Activated T-cell treated with anti-CD3 and anti-CD28 coated beads for 48 hours (primary cell): Measurements from ENCODE around the gene NDRG3.
"Not testable (repeated sequence)": the region's sequence is repeated elsewhere in the genome, so short reads cannot be mapped to it uniquely, and the experiment has no call there.

Experiments used
- DNase-seq: peaks from one replicate; pipeline ENCODE4 v3.0.0-alpha.2; 2020; ENCODE audit warnings: low read depth

The NDRG3 gene

DNA sequence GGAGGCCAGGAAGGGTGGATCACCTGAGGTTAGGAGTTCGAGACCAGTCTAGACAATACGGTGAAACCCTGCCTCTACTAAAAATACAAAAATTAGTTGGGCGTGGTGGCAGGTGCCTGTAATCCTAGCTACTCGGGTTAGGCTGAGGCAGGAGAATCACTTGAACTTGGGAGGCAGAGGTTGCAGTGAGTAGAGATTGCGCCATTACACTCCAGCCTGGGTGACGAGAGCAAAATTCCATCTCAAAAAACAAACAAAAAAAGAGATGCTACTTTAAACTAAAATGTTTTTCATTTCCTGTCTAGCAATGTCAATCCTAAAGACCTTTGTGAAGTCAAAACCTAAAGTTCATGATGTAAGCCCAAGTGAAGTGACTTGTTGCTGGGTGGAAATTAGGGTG lies 14.8 kb upstream of the NDRG3 start:
- no peak for DNase-seq

DNA sequence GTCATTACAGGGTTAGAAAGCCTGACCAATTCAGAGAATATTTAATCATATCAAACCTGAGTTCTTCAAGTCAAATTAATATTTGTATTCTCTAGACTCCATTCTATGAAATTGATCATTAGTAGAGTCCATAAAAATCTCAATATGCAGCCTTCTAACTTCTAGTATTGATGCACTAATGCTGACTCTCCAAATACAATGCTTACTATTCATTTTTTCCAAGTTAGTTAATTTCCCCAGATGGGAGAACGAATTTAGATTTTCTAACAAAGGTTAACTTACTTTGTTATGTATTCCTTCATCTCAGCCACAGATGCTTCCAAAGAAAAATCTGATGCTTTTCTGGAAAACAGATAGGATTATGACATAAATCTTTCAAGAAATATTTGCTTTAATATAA lies 12.4 kb upstream of the NDRG3 start:
- no peak for DNase-seq

DNA sequence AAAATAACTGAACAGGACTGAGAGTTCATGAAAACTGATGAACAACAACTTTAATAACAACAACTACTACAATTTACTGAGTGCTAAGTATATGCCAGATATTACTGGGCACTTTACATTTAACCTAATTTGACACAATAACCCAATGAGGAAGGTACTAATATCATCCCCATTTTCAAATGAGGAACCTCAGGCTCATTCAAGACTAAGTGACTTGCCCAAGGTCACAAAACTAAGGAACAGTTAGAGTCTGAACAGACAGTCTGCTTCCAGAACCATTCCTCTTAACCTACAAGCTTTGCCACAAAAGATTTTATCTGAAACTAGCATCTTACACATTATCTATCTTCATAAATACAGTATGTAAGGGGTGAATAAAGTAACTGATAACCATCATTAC lies 10.6 kb upstream of the NDRG3 start:
- no peak for DNase-seq

DNA sequence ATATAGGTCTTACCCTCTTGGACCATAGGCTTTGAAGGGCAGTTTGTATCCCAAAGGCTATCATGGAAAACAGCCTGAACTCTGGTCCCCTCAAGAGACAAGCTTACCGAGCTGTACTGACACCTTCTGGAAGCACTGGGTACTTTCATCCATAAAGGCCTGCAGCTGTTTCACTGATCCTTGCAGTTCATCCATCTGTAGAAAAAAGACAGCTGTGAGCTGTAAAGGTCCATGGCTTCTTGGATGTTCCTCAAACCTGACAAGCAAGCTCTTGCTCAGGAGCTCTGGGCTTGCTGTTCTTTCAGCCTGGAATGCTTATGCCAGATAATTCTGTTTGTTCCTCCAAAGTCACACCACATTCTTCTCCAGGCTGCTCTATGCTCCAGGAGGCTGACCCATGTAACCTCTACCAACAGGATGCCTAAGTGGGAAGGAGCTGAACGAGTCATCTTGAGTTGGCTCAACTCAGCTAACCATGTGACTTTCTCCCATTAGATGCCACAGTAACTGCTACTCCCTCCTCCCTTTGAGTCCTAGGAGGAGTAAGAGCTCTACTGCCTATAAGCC lies 8.8 kb upstream of the NDRG3 start:
- no peak for DNase-seq

DNA sequence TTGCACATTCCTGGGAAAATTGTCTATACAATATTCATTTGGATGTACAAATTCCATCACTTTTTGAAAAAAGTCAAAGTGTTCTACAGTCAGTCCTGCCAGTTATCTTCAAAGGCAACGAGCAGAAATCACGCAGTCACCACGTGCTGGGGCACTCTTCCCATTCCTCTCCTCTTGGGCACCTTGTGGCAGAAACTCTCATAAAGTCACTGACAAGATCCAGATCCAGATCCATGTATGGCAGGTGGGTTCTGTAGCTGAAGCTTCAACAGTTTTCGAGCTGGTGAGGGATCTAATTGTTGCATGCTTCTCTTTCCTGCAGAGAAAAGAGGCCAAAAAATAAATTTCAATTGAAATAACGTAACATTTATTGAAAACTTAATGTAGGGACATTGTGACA lies 6.7 kb upstream of the NDRG3 start:
- no peak for DNase-seq

- DNase-seq: no peak
Observed at GRCh38 chr20:36745234-36745926, 510 bp downstream of the NDRG3 start.

- DNase-seq: no peak
Observed at GRCh38 chr20:36744764-36745191, 1.1 kb downstream of the NDRG3 start.

- DNase-seq: no peak
Observed at GRCh38 chr20:36744243-36744642, 1.6 kb downstream of the NDRG3 start.

DNA sequence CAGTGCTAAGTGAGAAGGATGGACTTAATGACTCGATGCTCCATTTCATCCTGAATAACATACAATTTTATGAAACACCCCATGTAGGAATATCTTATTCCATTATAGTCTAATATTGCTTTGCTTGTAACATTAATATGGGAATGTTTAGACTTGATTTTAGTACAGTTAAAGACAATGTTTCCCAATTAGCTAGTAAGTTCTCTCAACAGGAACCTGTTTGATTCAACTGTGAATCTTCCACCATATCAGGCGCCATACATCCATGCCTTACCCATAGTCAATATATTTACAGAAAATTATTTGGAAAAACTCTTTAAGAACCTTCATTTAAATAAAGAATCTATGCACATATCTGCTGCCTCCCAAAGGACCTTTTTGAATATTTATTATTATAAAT lies 3.3 kb downstream of the NDRG3 start:
- no peak for DNase-seq

GRCh38 chr20:36741072-36741471 lies 4.8 kb downstream of the NDRG3 start:
- DNase-seq: no peak

DNA sequence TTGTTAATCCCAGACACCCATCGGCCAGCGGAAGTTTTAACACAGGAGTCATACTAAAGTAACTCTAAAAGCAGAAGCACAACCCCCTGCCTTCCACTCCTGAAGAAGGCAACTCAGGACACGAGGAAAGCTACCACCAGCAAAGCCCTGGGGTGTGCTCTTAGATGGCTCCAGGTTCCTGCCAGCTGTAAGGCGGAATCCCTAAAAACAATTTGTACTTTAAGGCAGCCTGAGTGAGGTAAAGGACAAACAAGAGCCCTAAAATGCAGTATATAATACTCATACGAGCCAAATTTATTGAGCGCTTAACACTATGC lies 8.7 kb downstream of the NDRG3 start:
- DNase-seq: no peak

DNA sequence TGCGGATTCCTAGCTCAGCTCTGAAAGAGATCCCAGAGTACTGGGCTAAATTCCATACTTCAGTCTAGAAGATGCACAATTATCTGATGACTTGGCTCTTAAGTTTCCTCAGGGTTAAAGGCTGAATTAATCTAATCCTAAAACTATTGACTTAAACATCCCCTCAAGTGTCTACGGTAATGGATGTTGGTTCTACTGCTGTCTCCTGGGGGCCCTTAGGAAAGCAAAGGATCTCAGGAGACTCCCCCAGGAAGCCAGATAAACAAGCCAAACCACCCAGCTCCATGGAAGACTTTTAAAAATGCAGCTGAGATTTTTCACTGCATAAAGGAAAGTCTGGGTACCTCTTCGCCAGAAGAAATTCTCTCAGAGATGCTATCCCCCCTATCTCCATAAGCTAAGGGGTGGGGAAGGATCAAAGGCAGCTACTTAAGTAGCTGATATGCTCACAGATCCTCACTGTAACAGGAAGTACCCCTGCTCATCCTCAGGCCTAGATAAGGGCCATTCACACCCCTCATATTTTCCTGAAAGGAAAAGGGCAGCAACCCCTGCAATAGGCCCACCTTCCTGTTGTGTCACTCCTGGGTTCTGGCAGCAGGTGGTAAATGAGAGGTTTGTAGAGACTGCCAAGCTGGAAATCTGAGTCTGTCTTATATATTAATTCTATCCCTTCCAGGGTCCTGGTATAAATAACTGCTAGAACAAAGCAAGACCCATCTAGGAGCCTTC lies 9.3 kb downstream of the NDRG3 start:
- DNase-seq: no peak

DNA sequence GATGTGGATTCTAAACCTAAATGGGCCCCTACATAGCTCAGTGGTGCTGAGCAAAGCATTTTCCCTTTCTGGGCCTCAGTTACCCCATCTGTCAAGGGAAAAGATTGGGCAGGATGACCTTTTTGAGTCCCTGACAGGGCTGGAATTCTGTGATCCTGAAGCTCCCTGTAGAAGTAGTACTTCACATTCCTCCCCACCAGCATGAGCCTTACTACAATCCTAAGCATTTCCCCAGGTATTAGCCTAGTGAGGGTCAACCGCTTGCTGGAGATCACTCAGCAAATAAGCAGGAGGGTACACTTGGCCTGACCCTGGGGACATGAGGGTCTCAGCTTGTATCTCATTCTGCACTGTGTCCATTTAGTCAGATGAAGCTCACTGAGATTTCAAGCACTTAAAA lies 13.4 kb downstream of the NDRG3 start:
- no peak for DNase-seq

DNA sequence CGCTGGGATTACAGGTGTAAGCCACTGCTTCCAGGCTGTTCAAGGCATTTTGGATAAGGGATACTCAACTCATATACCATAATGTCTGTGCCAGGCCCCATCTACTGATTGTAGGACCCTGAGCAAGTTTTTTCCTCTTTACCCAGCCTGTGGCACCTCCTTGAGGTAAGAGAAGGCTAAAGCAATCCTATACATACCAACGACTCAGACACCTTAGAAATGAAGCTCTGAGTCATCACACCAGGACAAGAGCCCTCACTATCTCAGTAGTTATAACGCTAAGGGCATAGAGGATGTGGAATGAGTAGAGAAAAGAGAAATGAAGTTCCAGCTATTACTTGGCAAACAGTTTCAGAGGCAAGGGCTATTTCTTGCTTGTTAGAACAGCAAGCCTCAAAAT lies 16.9 kb downstream of the NDRG3 start:
- no peak for DNase-seq

GRCh38 chr20:36726168-36726567 lies 19.7 kb downstream of the NDRG3 start:
- DNase-seq: no peak

DNA sequence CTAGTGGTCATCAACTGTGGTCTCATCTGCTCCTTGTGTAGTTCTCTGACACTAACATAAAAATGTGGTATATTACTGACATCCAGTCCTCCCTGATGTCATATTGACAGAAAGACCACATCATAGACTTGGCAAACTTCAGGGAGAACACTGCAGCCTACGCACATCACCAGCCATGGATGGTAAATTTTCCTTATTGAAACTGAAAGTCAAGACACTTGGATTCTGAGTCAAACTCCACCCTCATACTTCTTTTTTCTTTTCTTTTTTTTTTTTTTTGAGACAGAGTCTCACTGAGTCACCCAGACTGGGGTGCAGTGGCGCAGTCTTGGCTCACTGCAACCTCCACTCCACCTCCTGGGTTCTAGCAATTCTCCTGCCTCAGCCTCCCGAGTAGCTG lies 25.4 kb downstream of the NDRG3 start:
- peak; percentile 23 for DNase-seq

DNA sequence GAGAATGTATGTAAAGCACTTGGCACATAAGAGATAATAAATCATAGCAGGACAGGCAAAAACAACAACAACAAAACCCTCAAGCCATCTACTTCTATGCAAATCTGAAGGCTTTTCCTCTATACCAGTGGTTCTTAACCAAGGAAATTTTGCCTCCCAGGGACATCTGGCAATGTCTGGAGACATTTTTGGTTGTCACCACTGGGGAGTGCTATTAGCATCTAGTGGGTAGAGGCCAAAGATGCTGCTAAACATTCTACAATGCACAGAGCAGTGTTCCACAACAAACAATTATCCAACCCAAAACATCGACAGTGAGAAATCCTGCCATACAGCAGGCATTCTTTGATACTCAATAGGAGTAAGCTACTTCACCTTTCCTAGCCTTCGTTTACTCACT lies 28.2 kb downstream of the NDRG3 start:
- DNase-seq: no peak

- no peak for DNase-seq
Observed at GRCh38 chr20:36717021-36717420, 28.9 kb downstream of the NDRG3 start.

DNA sequence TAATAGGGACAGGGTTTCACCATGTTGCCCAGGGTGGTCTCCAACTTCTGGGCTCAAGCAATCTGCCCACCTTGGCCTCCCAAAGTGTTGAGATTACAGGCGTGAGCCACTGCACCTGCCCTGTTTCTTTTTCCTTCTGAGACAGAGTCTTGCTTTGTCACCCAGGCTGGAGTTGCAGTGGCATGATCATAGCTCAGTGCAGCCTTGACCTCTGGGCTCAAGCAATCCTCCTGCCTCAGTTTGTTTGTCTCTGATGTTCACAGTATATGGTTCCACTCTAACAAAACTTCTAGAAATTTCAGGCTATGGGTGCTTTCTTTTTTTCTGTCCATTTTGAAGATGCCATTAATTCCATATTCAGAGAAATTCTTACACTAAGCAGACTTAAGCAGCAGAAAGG lies 33.1 kb downstream of the NDRG3 start:
- no peak for DNase-seq

DNA sequence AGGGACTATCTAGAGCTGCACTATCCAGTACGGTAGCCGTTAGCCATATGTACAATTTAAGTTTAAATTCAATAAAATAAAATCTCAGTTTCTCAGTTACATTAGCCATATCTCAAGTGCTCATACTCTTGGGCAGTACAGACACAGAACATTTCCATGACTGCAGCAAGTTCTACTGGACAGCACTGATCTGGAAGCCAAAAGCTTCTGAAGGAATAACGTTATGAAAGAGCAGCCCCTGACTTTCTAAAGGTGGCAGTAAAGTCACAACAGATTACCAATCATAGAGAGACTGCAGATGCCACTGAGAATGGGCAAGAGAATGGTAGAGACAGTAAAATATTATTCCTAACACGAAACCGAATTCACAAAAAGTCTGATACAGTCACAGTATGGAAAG lies 36.8 kb downstream of the NDRG3 start:
- DNase-seq: no peak

GRCh38 chr20:36703530-36703929 lies 42.4 kb downstream of the NDRG3 start:
- DNase-seq: no peak

DNA sequence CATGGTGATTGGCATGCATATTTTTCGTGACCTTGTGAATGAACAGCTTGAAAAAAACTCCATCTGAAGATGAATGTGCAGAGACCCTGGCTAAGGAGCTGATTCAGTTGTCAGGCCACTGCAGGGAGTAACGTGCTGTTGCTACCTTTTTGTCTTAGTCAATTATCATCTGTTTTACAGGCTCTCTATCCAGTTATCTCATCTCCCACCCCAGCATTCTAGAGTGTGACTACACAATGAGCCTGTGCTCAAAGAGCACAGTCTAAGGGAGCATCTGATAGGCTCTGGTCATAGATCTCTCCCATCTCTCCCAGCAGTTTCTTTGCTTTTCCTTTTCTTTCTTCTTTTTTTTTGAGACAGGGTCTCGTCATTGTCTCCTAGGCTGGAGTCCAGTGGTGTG lies 45.5 kb downstream of the NDRG3 start:
- no peak for DNase-seq

DNA sequence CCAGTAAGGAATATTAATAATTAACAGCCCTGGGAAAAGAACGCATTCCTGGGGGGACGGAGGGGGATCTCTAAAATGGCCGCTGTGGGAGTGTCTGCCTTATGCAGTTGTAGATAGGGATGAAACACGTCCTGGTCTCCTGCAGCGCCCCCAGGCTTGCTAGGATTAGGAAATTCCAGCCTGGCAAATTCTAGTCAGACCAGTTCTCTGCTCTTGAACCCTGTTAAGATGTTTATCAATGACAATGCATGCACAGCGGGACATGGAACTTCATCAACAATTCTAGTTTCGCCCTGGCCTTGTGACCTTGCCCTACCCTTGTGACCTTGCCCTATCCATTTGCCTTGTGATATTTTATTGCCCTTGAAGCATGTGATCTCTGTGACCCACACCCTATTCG lies 50.4 kb downstream of the NDRG3 start:
- DNase-seq: not testable (repeated sequence)

DNA sequence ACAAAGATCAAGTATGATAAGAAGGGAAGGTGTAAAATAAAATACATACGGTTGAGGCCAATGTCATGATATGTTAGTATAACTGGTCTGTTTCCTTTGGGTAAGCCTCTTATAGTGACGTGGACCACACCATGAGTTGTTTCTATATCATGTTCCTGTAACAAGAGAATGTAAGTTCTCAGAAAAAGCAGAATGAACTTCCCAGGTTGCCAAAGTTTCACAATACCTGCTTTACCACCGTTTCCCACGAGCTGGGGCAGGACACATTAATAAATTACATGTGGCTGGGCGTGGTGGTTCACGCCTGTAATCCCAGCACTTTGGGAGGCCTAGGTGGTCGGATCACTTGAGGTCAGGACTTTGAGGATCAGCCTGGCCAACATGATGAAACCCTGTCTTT lies 57.3 kb downstream of the NDRG3 start:
- no peak for DNase-seq
